SIG-M5 treated with dmso at 0.1 percent for 504 hours (cell line): ENCODE data around the gene ARHGEF12.

Experiments
- DNase-seq: peaks from one replicate; lab custom pipeline; 2025; ENCODE audit not compliant: unreplicated experiment; lab: John Stamatoyannopoulos, UW

The ARHGEF12 gene

DNA sequence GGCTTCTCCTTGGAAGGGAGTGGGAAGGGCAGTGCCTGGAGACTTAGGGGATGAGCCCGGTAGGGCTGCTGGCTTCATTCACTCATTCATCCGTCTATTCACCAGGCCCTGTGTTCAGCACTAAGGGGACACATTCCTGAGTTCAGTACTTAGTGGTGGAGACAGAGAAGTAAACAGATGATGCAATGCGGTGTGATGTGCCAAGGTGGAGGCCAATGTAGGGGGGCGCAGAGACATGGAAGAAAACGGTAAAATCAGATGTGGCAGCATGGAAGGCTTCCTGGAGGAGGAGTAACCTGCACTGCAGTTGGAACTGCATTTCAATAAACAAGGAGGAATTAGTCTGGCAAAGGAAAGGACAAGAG, 196.6 kb downstream of the ARHGEF12 start:
- no peak for DNase-seq

GRCh38 chr11:120536091-120536796, 200.0 kb downstream of the ARHGEF12 start:
- no peak for DNase-seq

DNA sequence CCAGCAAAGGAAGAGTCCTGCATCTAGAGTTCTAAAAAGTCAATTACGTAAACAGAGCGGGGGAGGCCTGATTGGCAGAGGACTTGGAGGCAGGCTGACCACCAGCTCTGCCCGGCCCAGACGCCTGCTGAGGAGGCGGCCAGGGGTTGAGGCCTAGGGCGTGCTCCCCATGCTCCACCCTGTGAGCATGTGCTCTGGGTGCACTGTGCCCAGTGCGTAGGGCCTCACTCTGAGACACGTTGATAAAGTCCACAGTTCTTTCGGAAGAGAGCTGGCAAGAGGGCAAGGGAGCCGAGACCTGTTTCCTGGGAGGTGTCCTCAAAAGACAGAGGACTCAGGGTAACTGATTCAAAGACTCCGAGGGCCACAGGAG, 200.6 kb downstream of the ARHGEF12 start:
- no peak for DNase-seq

GRCh38 chr11:120537996-120538395, 201.8 kb downstream of the ARHGEF12 start:
- DNase-seq = no peak

DNA sequence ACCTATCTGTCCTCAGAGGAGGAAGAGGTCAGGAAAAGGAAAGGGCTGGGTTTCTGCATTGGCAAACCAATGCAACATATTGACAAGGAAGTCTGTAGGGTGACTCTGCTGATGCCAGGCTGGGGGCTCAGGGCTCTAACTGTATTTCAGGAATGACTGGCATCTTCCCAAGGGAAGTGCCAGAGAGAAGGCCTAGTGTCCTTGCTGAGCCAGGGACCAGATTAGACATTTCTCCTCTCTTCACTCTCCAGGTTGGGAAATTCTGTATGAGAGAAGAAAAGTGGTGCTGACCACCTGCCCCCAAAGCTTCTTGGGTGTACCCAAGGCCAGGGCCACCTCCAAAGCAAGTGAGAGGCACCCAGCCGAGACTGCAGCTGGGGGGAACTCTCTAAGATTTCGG, 202.5 kb downstream of the ARHGEF12 start:
- DNase-seq = no peak
